T-helper 2 cell (primary cell): ENCODE results near the gene RINL.
"Not testable (repeated sequence)": the region's sequence is repeated elsewhere in the genome, so short reads cannot be mapped to it uniquely, and the experiment has no call there.

ENCODE experiments used
- DNase-seq, 5 experiments: peaks; one replicate each; pipeline versions ENCODE4 v3.0.0 to v3.0.0-alpha.2; 2012 to 2022

Gene RINL

GRCh38 chr19:38831142-38831605, 46.9 kb downstream of the RINL start:
- peak in 1 of 5 experiments; percentile 53 for DNase-seq

- no peak for DNase-seq
Observed at GRCh38 chr19:38830039-38830733, 47.9 kb downstream of the RINL start.

GRCh38 chr19:38829203-38829602, 48.9 kb downstream of the RINL start:
- DNase-seq, result not testable (repeated sequence)

GRCh38 chr19:38826856-38827551, 51.1 kb downstream of the RINL start:
- DNase-seq, result no peak

- DNase-seq, result not testable (repeated sequence)
Observed at GRCh38 chr19:38825936-38826335, 52.1 kb downstream of the RINL start.

GRCh38 chr19:38821230-38821825, 56.7 kb downstream of the RINL start:
- not testable (repeated sequence) for DNase-seq

- no peak for DNase-seq
Observed at GRCh38 chr19:38819231-38819920, 58.7 kb downstream of the RINL start.
